ENCODE results near the gene ZBTB42. TPM values are rescaled to one million over a fixed set of nuclear protein-coding genes. Genes with fewer than 3 reads are reported as not detected.
A peak's percentile ranks its signal among the peaks of the same experiment; 100 is the strongest.

Gene ZBTB42
- total RNA-seq, 2 experiments from 2014 or later = 2.9 to 3.0 TPM

- no peaks in the 10 kb centered on the region for H3K27me3 Mint-ChIP-seq
- H3K4me1 Mint-ChIP-seq (ENCODE audit: low read depth) = peaks cover 36% of the 10 kb centered on the region
- no peaks in the 10 kb centered on the region for H3K9me3 Mint-ChIP-seq
- Histone ChIP-seq H3K27me3 (ENCODE audit: control insufficient read depth in 1 of 2, insufficient read depth in 2 of 2, low read length in 2 of 2) (no peaks in the 10 kb centered on the region), H3K9me3 (ENCODE audit: control insufficient read depth in 1 of 2, insufficient read depth in 1 of 2, low read length in 2 of 2) (no peaks in the 10 kb centered on the region), H3K4me1 (ENCODE audit: insufficient read depth, low read length) (peaks cover 55% of the 10 kb centered on the region), H3K4me3 (ENCODE audit: low read length) (peak overlapping the region; percentile 55), H3K36me3 (ENCODE audit: insufficient read depth, low read length) (no peaks in the 10 kb centered on the region), H3K27ac (ENCODE audit: low read depth in 1 of 2, low read length in 2 of 2) (peak overlapping the region; percentile 50 to 82)
- TF ChIP-seq, protein P1, sequence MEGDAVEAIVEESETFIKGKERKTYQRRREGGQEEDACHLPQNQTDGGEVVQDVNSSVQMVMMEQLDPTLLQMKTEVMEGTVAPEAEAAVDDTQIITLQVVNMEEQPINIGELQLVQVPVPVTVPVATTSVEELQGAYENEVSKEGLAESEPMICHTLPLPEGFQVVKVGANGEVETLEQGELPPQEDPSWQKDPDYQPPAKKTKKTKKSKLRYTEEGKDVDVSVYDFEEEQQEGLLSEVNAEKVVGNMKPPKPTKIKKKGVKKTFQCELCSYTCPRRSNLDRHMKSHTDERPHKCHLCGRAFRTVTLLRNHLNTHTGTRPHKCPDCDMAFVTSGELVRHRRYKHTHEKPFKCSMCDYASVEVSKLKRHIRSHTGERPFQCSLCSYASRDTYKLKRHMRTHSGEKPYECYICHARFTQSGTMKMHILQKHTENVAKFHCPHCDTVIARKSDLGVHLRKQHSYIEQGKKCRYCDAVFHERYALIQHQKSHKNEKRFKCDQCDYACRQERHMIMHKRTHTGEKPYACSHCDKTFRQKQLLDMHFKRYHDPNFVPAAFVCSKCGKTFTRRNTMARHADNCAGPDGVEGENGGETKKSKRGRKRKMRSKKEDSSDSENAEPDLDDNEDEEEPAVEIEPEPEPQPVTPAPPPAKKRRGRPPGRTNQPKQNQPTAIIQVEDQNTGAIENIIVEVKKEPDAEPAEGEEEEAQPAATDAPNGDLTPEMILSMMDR (IDR thresholded peaks at IDR 0.05) = peak; percentile 10
- DNase-seq (peak; percentile 59 to 94 (median 84)), ATAC-seq (ENCODE audit: poor library complexity) (peak; percentile 63)
- intact Hi-C loops (cut with DNase I, micrococcal nuclease) = loop anchor here in 1 of 2 experiments (1.0 kb wide), 2 partner anchors 26 to 47 kb away; partner anchors contain the start of gene SIVA1
- H3K36me3 Mint-ChIP-seq (ENCODE audit: low read depth) = no peaks in the 10 kb centered on the region
- peak overlapping the region; percentile 79 for H3K4me3 Mint-ChIP-seq
- ChIA-PET POLR2A (interaction anchor here (0.7 to 2.6 kb wide), 22 partner anchors 8 to 1465 kb away, joined by 3 to 30 read pairs (median 3); partner anchors contain the start of genes ADSS1, CDCA4, GPR132 and INF2), CTCF (interaction anchor here (1.5 to 2.4 kb wide), 3 partner anchors 26 to 48 kb away, joined by 5 to 16 read pairs (median 14); partner anchors contain the start of gene SIVA1)
- H3K27ac Mint-ChIP-seq = peak overlapping the region; percentile 71
Measured at GRCh38 chr14:104800015-104800770, 708 bp upstream of the ZBTB42 start.

- Mint-ChIP-seq H3K4me3 (peak overlapping the region; percentile 94), H3K4me1 (ENCODE audit: low read depth) (peaks cover 27% of the 10 kb centered on the region), H3K9me3 (no peaks in the 10 kb centered on the region), H3K27me3 (no peaks in the 10 kb centered on the region), H3K27ac (peak overlapping the region; percentile 79), H3K36me3 (ENCODE audit: low read depth) (no peaks in the 10 kb centered on the region)
- Histone ChIP-seq H3K9me3 (ENCODE audit: control insufficient read depth in 1 of 2, insufficient read depth in 1 of 2, low read length in 2 of 2) (no peaks in the 10 kb centered on the region), H3K4me3 (ENCODE audit: low read length) (peak overlapping the region; percentile 65), H3K4me1 (ENCODE audit: insufficient read depth, low read length) (peaks cover 44% of the 10 kb centered on the region), H3K27me3 (ENCODE audit: control insufficient read depth in 1 of 2, insufficient read depth in 2 of 2, low read length in 2 of 2) (no peaks in the 10 kb centered on the region), H3K27ac (ENCODE audit: low read depth in 1 of 2, low read length in 2 of 2) (peak overlapping the region in 1 of 2 donors; percentile 41), H3K36me3 (ENCODE audit: insufficient read depth, low read length) (no peaks in the 10 kb centered on the region)
- no peak for ATAC-seq (ENCODE audit: poor library complexity)
- DNase-seq = no peak
- CTCF ChIA-PET = interaction anchor here (2.4 kb wide), 1 partner anchor 33 kb away, joined by 16 read pairs; no protein-coding TSS in a partner anchor
- intact Hi-C loops (cut with DNase I, micrococcal nuclease) = no loop called here
- TF ChIP-seq, protein P1 (IDR thresholded peaks at IDR 0.05) = no peak
- POLR2A ChIA-PET = interaction anchor here (0.6 to 2.6 kb wide), 7 partner anchors 10 to 106 kb away, joined by 3 to 30 read pairs (median 6); partner anchors contain the start of genes ADSS1 and SIVA1
Measured at GRCh38 chr14:104801520-104802393, 856 bp downstream of the ZBTB42 start.
